Hindlimb muscle (tissue), 1 donor: Measurements from ENCODE around the gene CP. TPM values are rescaled to one million over a fixed set of nuclear protein-coding genes. Genes with fewer than 3 reads are reported as not detected.
"Not testable (repeated sequence)": the region's sequence is repeated elsewhere in the genome, so short reads cannot be mapped to it uniquely, and the experiment has no call there.

Source experiments
- DNase-seq: peaks from one replicate; pipeline ENCODE4 v3.0.0-alpha.2; 2013
- polyA plus RNA-seq: library from polyadenylated mRNA; unstranded; fragments of 120-200 nt; gene quantifications from one replicate; pipeline ENCODE4 v1.2.1, GENCODE V29; 2013; ENCODE audit not compliant: insufficient read length

The CP gene
- polyA plus RNA-seq, 1 donor, result 2.1 TPM

GRCh38 chr3:149226776-149227175 lies 5.1 kb upstream of the CP start:
- no peak for DNase-seq

- no peak for DNase-seq
Measured at GRCh38 chr3:149224736-149225594, 3.3 kb upstream of the CP start.

DNA sequence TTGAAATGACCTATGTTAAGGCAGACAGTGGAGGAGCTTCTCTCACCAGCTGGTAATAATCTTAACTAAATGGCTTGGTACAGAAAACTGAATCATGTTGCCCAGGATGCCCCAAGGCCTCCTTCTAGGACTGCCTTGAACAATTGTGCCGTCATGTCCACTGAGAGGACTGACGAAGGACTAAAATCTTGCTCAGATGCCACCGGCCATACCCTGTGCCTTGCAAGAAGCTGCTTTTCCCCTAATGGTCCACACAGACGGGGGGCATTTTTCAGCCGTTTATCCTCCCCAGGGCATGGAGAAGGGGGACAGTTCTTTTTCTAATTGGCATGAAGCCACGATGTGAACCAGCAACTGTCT lies 1.8 kb upstream of the CP start:
- DNase-seq, result no peak

DNA sequence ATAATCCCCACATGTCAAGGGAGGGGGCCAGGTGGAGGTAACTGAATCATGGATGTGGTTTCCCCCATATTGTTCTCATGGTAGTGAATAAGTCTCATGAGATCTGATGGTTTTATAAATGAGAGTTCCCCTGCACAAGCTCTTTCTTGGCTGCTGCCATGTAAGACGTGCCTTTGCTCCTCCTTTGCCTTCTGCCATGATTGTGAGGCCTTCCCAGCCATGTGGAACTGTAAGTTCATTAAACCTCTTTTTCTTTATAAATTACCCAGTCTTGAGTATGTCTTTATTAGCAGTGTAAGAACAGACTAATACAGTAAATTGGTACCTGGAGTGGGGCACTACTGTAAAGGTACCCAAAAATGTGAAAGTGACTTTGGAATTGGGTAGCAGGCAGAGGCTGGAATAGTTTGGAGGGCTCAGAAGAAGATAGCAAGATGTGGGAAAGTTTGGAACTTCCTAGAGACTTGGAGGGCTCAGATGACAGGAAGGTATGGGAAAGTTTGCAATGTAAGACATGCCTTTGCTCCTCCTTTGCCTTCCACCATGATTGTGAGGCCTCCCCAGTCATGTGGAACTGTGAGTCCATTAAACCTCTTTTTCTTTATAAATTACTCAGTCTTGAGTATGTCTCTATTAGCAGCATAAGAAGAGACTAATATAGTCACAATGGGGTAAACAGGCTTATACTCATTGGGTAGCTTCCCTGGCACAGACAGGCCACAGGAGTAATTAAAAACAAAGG lies 2.1 kb downstream of the CP start:
- DNase-seq, result not testable (repeated sequence)

- DNase-seq, result no peak
Measured at GRCh38 chr3:149217347-149217746, 4.3 kb downstream of the CP start.

DNA sequence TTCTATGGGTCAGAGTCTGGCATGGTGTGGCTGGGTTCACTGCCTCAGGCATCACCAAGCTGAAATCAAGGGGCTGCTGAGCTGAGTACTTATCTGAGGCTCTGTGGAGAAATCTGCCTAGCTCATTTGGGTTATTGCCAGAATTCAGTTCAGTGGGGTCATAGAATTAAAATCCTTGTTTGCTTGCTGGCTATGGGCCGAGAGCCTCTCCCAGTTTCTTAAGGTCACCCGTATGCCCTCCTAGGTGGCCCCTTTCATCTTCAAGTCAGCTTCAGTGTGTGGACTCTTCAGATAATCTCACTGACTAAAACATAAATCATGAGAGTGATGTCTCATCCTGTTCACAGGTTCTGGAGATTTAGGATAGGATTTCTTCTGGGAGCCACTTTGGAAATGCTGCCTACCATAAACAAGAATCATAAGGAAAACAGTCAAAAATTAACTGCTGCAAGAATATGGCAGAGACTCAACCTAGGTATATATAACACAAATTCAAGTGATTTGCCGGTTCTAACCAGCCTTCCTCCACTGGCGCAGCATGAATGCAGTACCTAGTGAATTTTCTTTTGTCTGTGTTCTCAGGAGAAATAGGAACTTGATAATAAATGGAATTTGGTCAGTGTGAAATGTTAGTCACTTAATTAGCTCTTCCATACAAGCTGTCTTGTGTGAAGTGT lies 5.3 kb downstream of the CP start:
- DNase-seq, result no peak

- DNase-seq, result no peak
Measured at GRCh38 chr3:149215515-149215914, 6.1 kb downstream of the CP start.

GRCh38 chr3:149214702-149215101 lies 6.9 kb downstream of the CP start:
- DNase-seq, result no peak

GRCh38 chr3:149212386-149212785 lies 9.2 kb downstream of the CP start:
- DNase-seq, result no peak

DNA sequence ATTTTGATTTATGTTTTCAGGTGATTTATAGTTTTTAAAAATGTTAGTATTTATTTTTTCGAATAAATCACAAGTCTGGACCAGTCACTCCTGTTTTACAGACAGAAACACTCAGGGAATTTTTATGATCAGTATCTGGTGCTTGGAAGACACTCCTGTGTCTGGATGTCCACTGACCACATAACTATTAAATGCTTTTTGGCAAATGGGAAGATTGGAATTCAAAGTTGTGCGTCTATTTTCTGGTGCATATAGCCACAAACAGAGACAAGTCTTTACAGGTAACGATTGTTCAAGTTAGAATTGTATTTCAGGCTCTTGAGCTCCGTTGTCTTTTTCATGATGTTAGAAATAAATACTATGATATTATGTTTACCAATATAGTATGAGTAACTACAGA lies 12.2 kb downstream of the CP start:
- DNase-seq, result no peak

- no peak for DNase-seq
Measured at GRCh38 chr3:149207475-149207874, 14.2 kb downstream of the CP start.

- DNase-seq, result no peak
Measured at GRCh38 chr3:149204390-149204991, 17.1 kb downstream of the CP start.

GRCh38 chr3:149203758-149204157 lies 17.9 kb downstream of the CP start:
- DNase-seq, result no peak

DNA sequence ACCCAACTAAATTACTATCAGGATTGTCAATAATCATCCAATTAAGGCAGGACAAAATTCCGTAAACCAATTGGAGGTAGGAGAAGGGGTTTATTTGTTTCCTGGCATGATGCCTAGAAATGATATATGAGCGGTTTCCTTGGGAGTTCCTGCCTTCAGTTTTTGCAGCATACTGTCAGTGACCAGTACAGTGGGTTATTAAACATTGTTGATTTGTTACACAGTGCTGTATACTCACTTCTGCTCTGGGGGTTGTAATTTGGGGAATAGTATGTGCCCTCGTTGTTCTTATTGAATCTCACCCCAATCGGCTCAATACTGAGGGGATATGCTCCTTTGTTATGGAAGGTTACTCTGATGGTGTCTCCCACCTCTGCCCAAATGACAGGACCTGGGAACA lies 22.2 kb downstream of the CP start:
- DNase-seq, result no peak

- no peak for DNase-seq
Measured at GRCh38 chr3:149198611-149199010, 23.0 kb downstream of the CP start.

GRCh38 chr3:149197669-149198068 lies 24.0 kb downstream of the CP start:
- DNase-seq, result no peak

DNA sequence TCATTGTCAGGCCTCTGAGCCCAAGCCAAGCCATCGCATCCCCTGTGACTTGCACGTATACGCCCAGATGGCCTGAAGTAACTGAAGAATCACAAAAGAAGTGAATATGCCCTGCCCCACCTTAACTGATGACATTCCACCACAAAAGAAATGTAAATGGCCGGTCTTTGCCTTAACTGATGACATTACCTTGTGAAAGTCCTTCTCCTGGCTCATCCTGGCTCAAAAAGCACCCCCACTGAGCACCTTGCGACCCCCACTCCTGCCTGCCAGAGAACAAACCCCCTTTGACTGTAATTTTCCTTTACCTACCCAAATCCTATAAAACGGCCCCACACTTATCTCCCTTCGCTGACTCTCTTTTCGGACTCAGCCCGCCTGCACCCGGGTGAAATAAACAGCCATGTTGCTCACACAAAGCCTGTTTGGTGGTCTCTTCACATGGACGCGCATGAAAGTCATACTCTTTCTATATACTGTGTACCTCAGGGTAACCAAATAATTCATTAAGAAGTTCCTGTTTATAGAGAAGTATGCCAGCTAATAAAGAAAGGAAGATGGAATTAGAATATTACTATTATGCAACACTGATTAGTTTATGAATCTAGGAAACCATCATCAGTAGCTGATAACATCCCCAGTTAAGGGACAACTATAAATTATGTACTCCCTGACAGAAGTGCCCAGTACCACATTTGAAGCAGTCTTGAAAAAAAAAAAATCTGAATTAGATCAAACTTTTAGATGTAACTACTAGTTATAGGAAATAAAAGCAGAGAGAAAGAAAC lies 24.6 kb downstream of the CP start:
- not testable (repeated sequence) for DNase-seq

- DNase-seq, result no peak
Measured at GRCh38 chr3:149195221-149195620, 26.4 kb downstream of the CP start.

GRCh38 chr3:149188494-149188893 lies 33.1 kb downstream of the CP start:
- no peak for DNase-seq

- DNase-seq, result no peak
Measured at GRCh38 chr3:149186721-149187120, 34.9 kb downstream of the CP start.

DNA sequence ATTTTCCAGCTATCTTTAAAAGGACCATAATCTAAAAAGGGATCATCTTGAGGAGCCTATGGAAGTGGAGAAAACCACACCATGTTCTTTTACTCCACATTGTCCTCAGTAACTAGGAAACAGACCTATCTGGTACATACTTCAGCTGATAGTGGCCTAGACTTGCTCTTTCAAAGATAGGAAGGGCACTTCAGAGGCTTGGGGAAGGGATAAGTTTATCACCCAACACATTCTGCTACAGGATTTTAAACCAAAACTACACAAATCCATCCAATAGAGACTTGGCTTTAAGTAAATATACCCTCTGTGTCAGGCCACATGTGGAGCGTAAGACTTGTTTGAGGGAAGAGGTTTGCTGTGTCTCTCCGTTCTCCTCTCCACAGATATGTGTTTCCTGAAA lies 35.4 kb downstream of the CP start:
- no peak for DNase-seq

DNA sequence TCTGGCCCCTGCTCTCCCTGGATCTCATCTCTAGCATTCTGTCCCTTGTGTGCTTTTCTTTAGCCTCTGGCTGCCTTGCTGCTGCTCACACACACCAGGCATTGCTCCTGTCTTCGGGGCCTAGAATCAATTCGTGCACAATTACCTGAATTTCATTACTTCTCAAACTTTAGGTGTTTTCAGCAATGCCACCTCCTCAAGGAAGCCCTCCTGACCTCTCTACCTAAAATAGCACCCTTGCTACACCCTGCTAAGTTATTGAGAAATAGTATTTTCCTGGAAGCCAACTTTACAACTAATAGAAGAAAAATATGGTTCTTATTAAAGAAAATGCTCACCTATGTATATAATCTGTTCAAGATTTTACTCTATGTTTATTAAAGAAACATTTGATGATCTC lies 40.4 kb downstream of the CP start:
- no peak for DNase-seq
